Ovary (tissue), 3 donors: ENCODE measurements around the gene ATG14.

Experiments used
- CTCF ChIP-seq, 3 donors: fragments of 450-650 bp in 2 of 3; fragments of 200-600 bp in 1 of 3; IDR thresholded peaks; one replicate each; pipeline versions ENCODE4 v1.5.1 to v1.8.0; 2016 to 2022; ENCODE audit warnings: antibody characterized with exemption in 3 of 3, mild to moderate bottlenecking in 1 of 3
- EP300 ChIP-seq: sonication (generic); formaldehyde crosslinking; IDR thresholded peaks from one replicate; pipeline ENCODE4 v1.6.1; 2017; ENCODE audit warnings: antibody characterized with exemption
- POLR2A ChIP-seq: fragments of 450-650 bp; IDR thresholded peaks from one replicate; pipeline ENCODE4 v1.6.1; 2017; ENCODE audit warnings: antibody characterized with exemption, mild to moderate bottlenecking, moderate library complexity
- donor health status: DM: no; HTN: no; CAD: no.

- TF ChIP-seq CTCF (IDR thresholded peaks at IDR 0.05), result no peak
- TF ChIP-seq EP300, result no peak
- no peak for TF ChIP-seq POLR2A
Measured at GRCh38 chr14:55372423-55372822, 39.2 kb downstream of the ATG14 start.
